Suprapubic skin (tissue), 4 donors: ENCODE results near the gene CGB5.
"Not testable (repeated sequence)": the region's sequence is repeated elsewhere in the genome, so short reads cannot be mapped to it uniquely, and the experiment has no call there.

ENCODE experiments used
- EP300 ChIP-seq: sonication (generic); formaldehyde crosslinking; IDR thresholded peaks from one replicate; pipeline ENCODE4 v1.6.1; 2017; ENCODE audit warnings: antibody characterized with exemption
- POLR2A ChIP-seq, 2 donors: fragments of 450-650 bp; IDR thresholded peaks; one replicate each; pipeline ENCODE4 v1.6.1; 2017; ENCODE audit warnings: antibody characterized with exemption in 2 of 2, mild to moderate bottlenecking in 2 of 2, moderate library complexity in 2 of 2
- POLR2AphosphoS5 ChIP-seq, 3 donors: sonication (generic); formaldehyde crosslinking; IDR thresholded peaks; one replicate each; pipeline ENCODE4 v1.6.1; 2017; ENCODE audit warnings: antibody characterized with exemption in 3 of 3
- TF ChIP-seq, protein P1 (sequence below), 2 donors: fragments of 200-600 bp in 1 of 2; fragments of 450-650 bp in 1 of 2; sonication (generic) in 1 of 2; IDR thresholded peaks; one replicate each; pipeline ENCODE4 v1.5.1; 2016 to 2019; ENCODE audit warnings: antibody characterized with exemption in 2 of 2, mild to moderate bottlenecking in 1 of 2, moderate library complexity in 1 of 2

DNA sequence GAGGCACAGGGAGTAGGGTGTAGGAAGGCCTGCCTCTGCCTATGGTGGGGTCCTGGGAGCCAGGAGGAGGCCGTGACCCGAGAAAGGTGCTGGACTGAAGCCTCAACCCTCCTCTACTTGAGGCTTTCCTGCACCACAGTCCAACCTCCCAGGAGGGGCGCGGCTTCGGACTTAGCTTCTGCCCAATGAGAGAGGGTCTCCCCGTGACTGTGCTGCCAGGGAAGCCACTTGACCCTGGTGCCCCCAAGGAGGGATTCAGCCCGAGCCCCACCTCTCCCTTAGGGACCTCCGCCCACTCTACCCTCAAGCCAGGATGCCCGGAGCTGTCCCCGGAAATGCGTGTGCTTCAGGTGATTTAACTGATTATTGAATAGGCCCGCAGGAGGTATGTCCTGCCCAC, 5.4 kb downstream of the CGB5 start, which contains the start of gene CGB8:
- not testable (repeated sequence) for TF ChIP-seq EP300; POLR2AphosphoS5 (IDR thresholded peaks at IDR 0.05); POLR2A (IDR thresholded peaks at IDR 0.05)
- TF ChIP-seq, protein P1, sequence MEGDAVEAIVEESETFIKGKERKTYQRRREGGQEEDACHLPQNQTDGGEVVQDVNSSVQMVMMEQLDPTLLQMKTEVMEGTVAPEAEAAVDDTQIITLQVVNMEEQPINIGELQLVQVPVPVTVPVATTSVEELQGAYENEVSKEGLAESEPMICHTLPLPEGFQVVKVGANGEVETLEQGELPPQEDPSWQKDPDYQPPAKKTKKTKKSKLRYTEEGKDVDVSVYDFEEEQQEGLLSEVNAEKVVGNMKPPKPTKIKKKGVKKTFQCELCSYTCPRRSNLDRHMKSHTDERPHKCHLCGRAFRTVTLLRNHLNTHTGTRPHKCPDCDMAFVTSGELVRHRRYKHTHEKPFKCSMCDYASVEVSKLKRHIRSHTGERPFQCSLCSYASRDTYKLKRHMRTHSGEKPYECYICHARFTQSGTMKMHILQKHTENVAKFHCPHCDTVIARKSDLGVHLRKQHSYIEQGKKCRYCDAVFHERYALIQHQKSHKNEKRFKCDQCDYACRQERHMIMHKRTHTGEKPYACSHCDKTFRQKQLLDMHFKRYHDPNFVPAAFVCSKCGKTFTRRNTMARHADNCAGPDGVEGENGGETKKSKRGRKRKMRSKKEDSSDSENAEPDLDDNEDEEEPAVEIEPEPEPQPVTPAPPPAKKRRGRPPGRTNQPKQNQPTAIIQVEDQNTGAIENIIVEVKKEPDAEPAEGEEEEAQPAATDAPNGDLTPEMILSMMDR (IDR thresholded peaks at IDR 0.05), result not testable (repeated sequence)
